Sigmoid colon (tissue), 7 donors: ENCODE results near the gene UBFD1. TPM values are rescaled to one million over a fixed set of nuclear protein-coding genes. Genes with fewer than 3 reads are reported as not detected.

Experiments
- DNase-seq: peaks from one replicate; pipeline ENCODE4 v3.0.0-alpha.2; 2019
- H3K27ac ChIP-seq, 4 donors: fragments of 200-600 bp; sonication (generic); one replicate each; pipeline ENCODE4 v1.5.1; 2016 to 2019; ENCODE audit warnings: mild to moderate bottlenecking in 1 of 4
- H3K27me3 ChIP-seq, 3 donors: fragments of 200-600 bp; sonication (generic); one replicate each; pipeline ENCODE4 v1.5.1; 2019; ENCODE audit warnings: mild to moderate bottlenecking in 1 of 3
- H3K36me3 ChIP-seq, 4 donors: fragments of 200-600 bp; sonication (generic); one replicate each; pipeline ENCODE4 v1.5.1; 2016 to 2019
- H3K4me1 ChIP-seq, 4 donors: fragments of 200-600 bp; sonication (generic); one replicate each; pipeline ENCODE4 v1.5.1; 2017 to 2019
- H3K4me3 ChIP-seq, 4 donors: fragments of 200-600 bp; sonication (generic); one replicate each; pipeline ENCODE4 v1.5.1; 2017 to 2019; ENCODE audit warnings: mild to moderate bottlenecking in 2 of 4, moderate library complexity in 1 of 4
- H3K9me3 ChIP-seq, 4 donors: fragments of 200-600 bp in 3 of 4; sonication (generic) in 3 of 4; one replicate each; pipeline versions ENCODE4 v1.5.1 to v1.6.1; 2013 to 2019
- EP300 ChIP-seq, 4 donors: sonication (generic); formaldehyde crosslinking; IDR thresholded peaks; one replicate each; pipeline ENCODE4 v1.6.1; 2017; ENCODE audit warnings: antibody characterized with exemption in 4 of 4
- POLR2A ChIP-seq, 2 donors: fragments of 450-650 bp; IDR thresholded peaks; one replicate each; pipeline ENCODE4 v1.6.1; 2016; ENCODE audit warnings: antibody characterized with exemption in 2 of 2, mild to moderate bottlenecking in 2 of 2, moderate library complexity in 2 of 2
- POLR2AphosphoS5 ChIP-seq, 4 donors: sonication (generic); formaldehyde crosslinking; IDR thresholded peaks; one replicate each; pipeline ENCODE4 v1.6.1; 2017; ENCODE audit warnings: antibody characterized with exemption in 4 of 4
- WGBS, 2 donors: extraction: QIAGEN DNeasy Blood & Tissue Kit; methylation state at CpG; one replicate each; pipeline ENCODE4 v1.1.7; 2013; 5-methylcytosine and 5-hydroxymethylcytosine counted together
- intact Hi-C: fragments of 100-400 bp; cut with DNase I; formaldehyde crosslinking; loops from one replicate; pipeline ENCODE4 v1.15.1; 2023
- polyA plus RNA-seq, 3 donors: library from polyadenylated mRNA; stranded (reverse); fragments of 200-250 nt; gene quantifications; one replicate each; pipeline ENCODE4 v1.2.3, GENCODE V29; 2013
- total RNA-seq, 4 donors: library from RNA; depleted of rRNA; stranded (reverse); fragments of >200 nt; gene quantifications; one replicate each; pipeline ENCODE4 v1.1.0, GENCODE V29; 2016
- TF ChIP-seq, protein P1 (sequence below), 4 experiments: fragments of 450-650 bp in 3 of 4; fragments of 200-600 bp in 1 of 4; IDR thresholded peaks; one replicate each; pipeline ENCODE4 v1.5.1; 2016 to 2019; ENCODE audit warnings: antibody characterized with exemption in 4 of 4, mild to moderate bottlenecking in 3 of 4, moderate library complexity in 2 of 4
- donor health status: healthy with polysubstance abuse.
- donor health status: Bipolar disorder and iron deficiency.
- donor health status: healthy.

UBFD1 gene, protein sequence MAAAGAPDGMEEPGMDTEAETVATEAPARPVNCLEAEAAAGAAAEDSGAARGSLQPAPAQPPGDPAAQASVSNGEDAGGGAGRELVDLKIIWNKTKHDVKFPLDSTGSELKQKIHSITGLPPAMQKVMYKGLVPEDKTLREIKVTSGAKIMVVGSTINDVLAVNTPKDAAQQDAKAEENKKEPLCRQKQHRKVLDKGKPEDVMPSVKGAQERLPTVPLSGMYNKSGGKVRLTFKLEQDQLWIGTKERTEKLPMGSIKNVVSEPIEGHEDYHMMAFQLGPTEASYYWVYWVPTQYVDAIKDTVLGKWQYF
- total RNA-seq, result 100 to 1,000 TPM in 1 of 4 donors, 10 to 100 TPM in 3; 45.1 to 101 (median 57.6) TPM
- polyA plus RNA-seq, result 10 to 100 TPM in 1 of 3 donors, 1 to 10 TPM in 2; 8.1 to 16.6 (median 8.4) TPM

DNA sequence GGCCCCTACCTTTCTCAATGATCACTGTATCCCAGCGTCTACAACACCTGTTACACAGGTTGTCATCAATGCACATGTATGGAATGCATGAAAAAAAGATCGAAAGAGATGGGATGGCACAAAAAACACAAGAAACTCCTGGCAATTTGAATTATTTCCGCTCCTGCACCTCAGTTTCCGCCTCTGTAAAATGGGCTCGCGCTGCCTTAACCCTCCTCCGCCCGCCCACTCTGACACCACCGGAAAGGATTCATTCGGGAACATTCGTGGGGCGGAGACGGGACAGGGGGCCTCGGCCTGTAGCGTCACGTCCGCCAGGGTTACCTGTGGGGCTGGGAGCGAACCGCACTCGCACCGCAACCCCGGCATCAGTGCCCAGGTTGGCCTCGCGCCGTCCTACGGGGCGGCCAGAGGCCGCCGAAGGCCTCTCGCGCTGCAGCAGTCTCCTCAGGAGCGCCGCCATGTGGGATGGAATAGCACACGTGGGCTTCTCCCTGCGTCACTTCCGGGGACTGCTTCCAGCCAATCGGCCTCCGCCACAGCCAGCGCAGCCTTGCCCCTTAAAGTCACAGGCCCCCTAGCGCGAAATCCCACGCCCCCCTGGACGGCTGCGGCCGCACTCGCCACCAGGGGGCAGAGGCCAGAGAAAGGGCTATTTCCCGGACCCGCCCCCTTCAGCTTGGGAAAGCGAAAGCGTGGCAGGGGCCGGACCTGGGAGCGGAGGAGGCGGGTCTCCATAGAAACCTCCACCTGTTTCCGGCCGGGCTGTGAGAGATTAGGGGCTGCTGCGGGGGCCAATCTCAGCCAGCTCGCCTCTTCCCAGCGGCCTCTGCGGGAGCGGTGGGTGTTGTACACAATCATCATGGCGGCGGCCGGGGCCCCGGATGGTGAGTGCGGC, at the start of gene UBFD1, which contains the start of gene EARS2:
Gene UBFD1 (plus strand): TSS at position 847 of the 898 bp plus-strand sequence. CDS start 16 bp downstream, at position 863.
Gene EARS2 (minus strand): TSS at position 470 of the 898 bp plus-strand sequence. CDS start 7 bp downstream, at position 463.
- Histone ChIP-seq H3K36me3 (peaks cover 6 to 40% (median 26%) of the 10 kb centered on the region in 4 donors), H3K4me1 (peaks cover 0 to 45% (median 29%) of the 10 kb centered on the region in 4 donors), H3K27ac (peak within 1 kb of the TSS; percentile 84 to 96 (median 92)), H3K4me3 (peak within 1 kb of the TSS; percentile 81 to 93 (median 84)), H3K27me3 (no peaks in the 10 kb centered on the region), H3K9me3 (no peaks in the 10 kb centered on the region)
- DNase-seq, result peak; percentile 99
- 1% methylated on average over 65 of the region's 65 CpGs for WGBS, 2 donors
- intact Hi-C loops, result loop anchor here (1.0 to 5.0 kb wide), 3 partner anchors 39 to 105 kb away; partner anchors contain the start of genes COG7, GGA2 and NDUFAB1
- peak; percentile 7 to 28 for TF ChIP-seq POLR2A (IDR thresholded peaks at IDR 0.05)
- peak; percentile 36 to 71 (median 63) for TF ChIP-seq POLR2AphosphoS5 (IDR thresholded peaks at IDR 0.05)
- TF ChIP-seq, protein P1, sequence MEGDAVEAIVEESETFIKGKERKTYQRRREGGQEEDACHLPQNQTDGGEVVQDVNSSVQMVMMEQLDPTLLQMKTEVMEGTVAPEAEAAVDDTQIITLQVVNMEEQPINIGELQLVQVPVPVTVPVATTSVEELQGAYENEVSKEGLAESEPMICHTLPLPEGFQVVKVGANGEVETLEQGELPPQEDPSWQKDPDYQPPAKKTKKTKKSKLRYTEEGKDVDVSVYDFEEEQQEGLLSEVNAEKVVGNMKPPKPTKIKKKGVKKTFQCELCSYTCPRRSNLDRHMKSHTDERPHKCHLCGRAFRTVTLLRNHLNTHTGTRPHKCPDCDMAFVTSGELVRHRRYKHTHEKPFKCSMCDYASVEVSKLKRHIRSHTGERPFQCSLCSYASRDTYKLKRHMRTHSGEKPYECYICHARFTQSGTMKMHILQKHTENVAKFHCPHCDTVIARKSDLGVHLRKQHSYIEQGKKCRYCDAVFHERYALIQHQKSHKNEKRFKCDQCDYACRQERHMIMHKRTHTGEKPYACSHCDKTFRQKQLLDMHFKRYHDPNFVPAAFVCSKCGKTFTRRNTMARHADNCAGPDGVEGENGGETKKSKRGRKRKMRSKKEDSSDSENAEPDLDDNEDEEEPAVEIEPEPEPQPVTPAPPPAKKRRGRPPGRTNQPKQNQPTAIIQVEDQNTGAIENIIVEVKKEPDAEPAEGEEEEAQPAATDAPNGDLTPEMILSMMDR (IDR thresholded peaks at IDR 0.05), result peak; percentile 81 to 95 (median 91)
- TF ChIP-seq EP300 (IDR thresholded peaks at IDR 0.05), result peak in 1 of 4 donors; percentile 57

DNA sequence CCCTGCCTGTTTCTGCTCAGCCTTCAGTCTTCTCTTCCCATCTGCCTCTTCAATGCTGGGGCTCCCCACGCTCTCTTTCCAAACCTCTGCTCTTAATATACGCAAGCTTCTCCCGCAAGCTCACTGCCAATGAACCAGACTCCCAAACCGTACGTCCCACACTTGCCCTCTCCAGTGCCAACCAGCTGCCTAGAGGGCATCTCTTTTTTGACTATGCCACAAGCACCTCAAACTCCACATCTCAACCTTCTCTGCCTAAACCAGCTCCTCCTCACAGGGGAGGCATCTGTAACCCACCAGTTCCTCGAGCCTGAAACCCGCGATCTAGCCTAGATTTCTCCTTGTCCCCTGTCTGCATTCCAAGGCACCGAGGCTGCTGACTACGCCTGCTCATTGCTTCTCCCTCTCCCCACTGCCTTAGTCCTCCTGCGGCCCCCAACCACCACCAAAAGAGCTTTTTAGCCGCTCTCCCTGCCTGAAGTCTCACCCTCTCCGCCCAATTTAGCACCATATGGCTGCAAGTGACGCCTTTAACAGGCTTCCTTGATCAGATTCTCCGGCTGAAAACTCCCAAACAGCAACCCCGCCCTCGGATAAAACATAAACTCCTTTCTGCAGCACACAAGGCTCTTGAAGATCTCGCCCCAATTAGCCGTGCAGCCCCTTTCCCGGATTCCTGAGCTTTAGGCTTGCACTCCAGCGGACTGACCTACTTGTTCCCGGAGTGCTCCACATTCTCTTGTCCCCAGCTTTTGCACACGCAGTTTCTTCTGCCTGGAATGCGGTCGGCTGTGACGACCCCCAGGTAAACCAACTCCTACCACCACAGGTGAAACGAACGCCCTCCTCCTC, 48.7 kb upstream of the UBFD1 start:
- DNase-seq, result no peak
- 26 to 28% methylated on average over 28 of the region's 28 CpGs for WGBS, 2 donors
- Histone ChIP-seq H3K4me3 (peak overlapping the region; percentile 52 to 98 (median 94)), H3K27ac (peak overlapping the region; percentile 80 to 91 (median 89)), H3K27me3 (no peaks in the 10 kb centered on the region), H3K36me3 (no peaks in the 10 kb centered on the region), H3K9me3 (no peaks in the 10 kb centered on the region), H3K4me1 (peaks cover 0 to 48% (median 40%) of the 10 kb centered on the region in 4 donors)
- intact Hi-C loops, result loop anchor here (5.0 kb wide), 1 partner anchor 57 kb away; the partner anchor contains the start of gene COG7
- TF ChIP-seq POLR2A (IDR thresholded peaks at IDR 0.05) (no peak), POLR2AphosphoS5 (IDR thresholded peaks at IDR 0.05) (no peak), EP300 (IDR thresholded peaks at IDR 0.05) (no peak)
- TF ChIP-seq, protein P1 (IDR thresholded peaks at IDR 0.05), result no peak

DNA sequence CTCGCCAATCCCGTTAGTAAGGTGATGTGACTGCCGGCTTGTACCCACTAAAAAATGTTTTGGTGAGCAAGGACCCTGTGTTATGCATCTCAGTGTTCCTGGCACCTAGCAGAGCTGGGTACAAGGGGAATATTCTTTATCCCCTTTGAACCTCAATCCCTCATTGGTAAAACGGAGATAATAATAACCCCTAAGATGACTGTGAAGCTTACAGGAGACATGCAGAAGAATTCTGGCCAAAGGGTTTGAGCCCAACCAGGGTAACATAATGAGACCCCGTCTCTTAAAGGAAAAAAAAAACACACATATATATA, 48.1 kb upstream of the UBFD1 start:
- no peaks in the 10 kb centered on the region for H3K27me3 ChIP-seq
- DNase-seq, result no peak
- intact Hi-C loops, result loop anchor here (5.0 kb wide), 1 partner anchor 57 kb away; the partner anchor contains the start of gene COG7
- no peaks in the 10 kb centered on the region for H3K36me3 ChIP-seq
- H3K9me3 ChIP-seq, result no peaks in the 10 kb centered on the region
- H3K4me1 ChIP-seq, result peaks cover 0 to 44% (median 35%) of the 10 kb centered on the region in 4 donors
- 1 to 4% methylated on average over 5 of the region's 5 CpGs for WGBS, 2 donors
- peak overlapping the region; percentile 80 to 91 (median 89) for H3K27ac ChIP-seq
- no peak for TF ChIP-seq EP300 (IDR thresholded peaks at IDR 0.05)
- TF ChIP-seq, protein P1 (IDR thresholded peaks at IDR 0.05), result no peak
- H3K4me3 ChIP-seq, result peak overlapping the region; percentile 52 to 98 (median 94)

DNA sequence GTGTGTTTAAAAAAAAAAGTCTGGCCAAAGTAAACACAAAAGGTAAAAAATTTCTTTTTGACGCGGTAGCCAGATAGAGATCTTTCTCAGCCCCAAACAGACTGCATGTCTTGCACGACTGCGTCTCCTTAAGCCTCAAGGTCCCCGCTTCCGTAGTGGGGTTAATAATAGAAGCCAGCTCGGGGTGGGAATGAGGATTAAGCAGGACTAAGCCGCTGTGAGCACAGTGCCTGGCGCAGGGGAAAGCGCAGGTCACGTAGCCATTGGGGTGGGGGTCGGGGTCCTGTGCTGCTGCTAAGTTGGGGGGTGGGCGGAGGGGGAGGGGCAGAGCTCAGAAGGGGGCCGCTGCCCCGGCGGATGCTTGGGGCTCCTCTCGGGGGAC, 47.8 kb upstream of the UBFD1 start:
- no peak for DNase-seq

More for the DNA sequence above, 47.8 kb upstream of the UBFD1 start:
- 0 to 1% methylated on average over 17 of the region's 17 CpGs for WGBS, 2 donors
- Histone ChIP-seq H3K4me1 (peaks cover 0 to 40% (median 31%) of the 10 kb centered on the region in 4 donors), H3K9me3 (no peaks in the 10 kb centered on the region), H3K27ac (peak overlapping the region; percentile 80 to 91 (median 89)), H3K27me3 (no peaks in the 10 kb centered on the region), H3K36me3 (peaks cover 0 to 4% (median 0%) of the 10 kb centered on the region in 4 donors), H3K4me3 (peak overlapping the region; percentile 52 to 98 (median 94))
- intact Hi-C loops, result loop anchor here (1.0 to 5.0 kb wide), 2 partner anchors 48 to 57 kb away; partner anchors contain the start of genes COG7, EARS2 and UBFD1
- TF ChIP-seq POLR2A (IDR thresholded peaks at IDR 0.05), result no peak
- no peak for TF ChIP-seq EP300 (IDR thresholded peaks at IDR 0.05)
- no peak for TF ChIP-seq POLR2AphosphoS5 (IDR thresholded peaks at IDR 0.05)
- TF ChIP-seq, protein P1 (IDR thresholded peaks at IDR 0.05), result no peak
